K562 (cell line): ENCODE results near the gene CDS1. TPM values are rescaled to one million over a fixed set of nuclear protein-coding genes. Genes with fewer than 3 reads are reported as not detected.

Source experiments
- ATAC-seq: fragments of 200-7000 bp; cut with Tn5 transposase; 3 replicates; pipeline ENCODE4 v1.9.1; 2020; ENCODE audit warnings: moderate library complexity
- BruUV-seq: library from RNA; stranded (reverse); fragments of 400-500 nt; replicated peaks from 2 replicates; lab custom pipeline; 2021; lab: Mats Ljungman, UMichigan
- CTCF ChIA-PET: fragments of 300-600 bp; formaldehyde crosslinking; extraction: SDS; loops from one replicate; lab custom pipeline; 2021; ENCODE audit warnings: low intra/inter-chr PET ratio; lab: Yijun Ruan, JAX
- POLR2A ChIA-PET: fragments of 300-600, 350-650 bp; sonication (Branson Sonifier 250); formaldehyde crosslinking; extraction: SDS; loops from one replicate; lab custom pipeline; 2021; ENCODE audit warnings: antibody characterized with exemption, inconsistent platforms; lab: Yijun Ruan, JAX
- DNase-seq, 4 experiments: peaks; one replicate each; pipeline versions ENCODE4 v3.0.0 to v3.0.0-alpha.2; 2011 to 2018; ENCODE audit warnings: low spot score in 3 of 4, mixed read lengths in 3 of 4; ENCODE audit errors: extremely low read depth in 1 of 4
- FAIRE-seq: peaks from 2 replicates; lab custom pipeline; 2011; peaks lifted over from hg19 to GRCh38; lab: Jason Lieb, UNC
- H2AFZ ChIP-seq: 2 replicates; pipeline ENCODE4 v1.6.0; 2011; ENCODE audit warnings: low read depth, low read length, control low read depth, inconsistent platforms
- H3K27ac ChIP-seq: fragments of 200-600 bp; 3 replicates; pipeline ENCODE4 v1.8.0; 2011; ENCODE audit warnings: low read depth, mild to moderate bottlenecking, control low read depth, inconsistent platforms, low read length, moderate library complexity, mixed read lengths; ENCODE audit errors: extremely low read depth
- H3K27me3 ChIP-seq, 2 experiments: fragments of 300-600 bp in 1 of 2; 2 replicates in 1 of 2; 3 replicates in 1 of 2; pipeline versions ENCODE4 v1.6.0 to v1.8.0; 2011; ENCODE audit warnings: inconsistent platforms in 2 of 2, low read length in 2 of 2, mild to moderate bottlenecking in 1 of 2, mixed read lengths in 1 of 2, moderate library complexity in 1 of 2; ENCODE audit not compliant: control insufficient read depth in 2 of 2, insufficient read depth in 2 of 2
- H3K36me3 ChIP-seq: fragments of 300-600 bp; 3 replicates; pipeline ENCODE4 v1.8.0; 2011; ENCODE audit warnings: mild to moderate bottlenecking, low read length, inconsistent platforms; ENCODE audit not compliant: control insufficient read depth, insufficient read depth
- H3K4me1 ChIP-seq, 2 experiments: fragments of 200-600 bp in 1 of 2; replicated peaks in 1 of 2; 2 replicates in 1 of 2; 3 replicates in 1 of 2; pipeline versions ENCODE4 v1.5.1 to v1.8.0; 2011; ENCODE audit warnings: inconsistent platforms in 2 of 2, low read length in 2 of 2, mild to moderate bottlenecking in 1 of 2, mixed read lengths in 1 of 2, moderate library complexity in 1 of 2; ENCODE audit not compliant: control insufficient read depth in 2 of 2, insufficient read depth in 2 of 2
- H3K4me2 ChIP-seq: 2 replicates; pipeline ENCODE4 v1.6.1; 2011; ENCODE audit warnings: low read length, control low read depth, inconsistent platforms, mixed read lengths; ENCODE audit not compliant: insufficient read depth
- H3K4me3 ChIP-seq: fragments of 200-600 bp; sonication (generic), shearing (Covaris generic); 2 replicates; pipeline ENCODE4 v1.5.1; 2016; ENCODE audit warnings: control low read depth, inconsistent platforms
- H3K79me2 ChIP-seq: fragments of 200-600 bp; 3 replicates; pipeline ENCODE4 v1.8.0; 2011; ENCODE audit warnings: low read length, inconsistent platforms; ENCODE audit not compliant: control insufficient read depth, insufficient read depth
- H3K9ac ChIP-seq, 2 experiments: 2 replicates each; pipeline versions ENCODE4 v1.6.0 to v1.6.1; 2011; ENCODE audit warnings: low read depth in 2 of 2, low read length in 2 of 2, control low read depth in 1 of 2, inconsistent platforms in 1 of 2, mild to moderate bottlenecking in 1 of 2, mixed read lengths in 1 of 2; ENCODE audit not compliant: insufficient read depth in 1 of 2
- H3K9me1 ChIP-seq: one replicate; pipeline ENCODE4 v1.6.0; 2011; ENCODE audit warnings: inconsistent platforms, mild to moderate bottlenecking, low read length, moderate library complexity; ENCODE audit not compliant: control insufficient read depth, insufficient read depth
- H3K9me3 ChIP-seq: replicated peaks from 2 replicates; pipeline ENCODE4 v1.5.1; 2011; ENCODE audit warnings: low read depth, low read length, inconsistent platforms; ENCODE audit not compliant: control insufficient read depth, insufficient read depth
- H4K20me1 ChIP-seq: replicated peaks from 2 replicates; pipeline ENCODE4 v1.6.1; 2011; ENCODE audit warnings: low read length, inconsistent platforms, mixed read lengths; ENCODE audit not compliant: control insufficient read depth, insufficient read depth
- BACH1 ChIP-seq: fragments of 200-800 bp; sonication (Bioruptor generic); IDR thresholded peaks from 2 replicates; pipeline ENCODE4 v1.6.1; 2016; ENCODE audit warnings: missing genetic modification characterization, missing compliant biosample characterization
- CREB3 ChIP-seq: fragments of 450-650 bp; conservative IDR thresholded peaks from 2 replicates; pipeline ENCODE4 v1.6.1; 2016; ENCODE audit warnings: missing genetic modification characterization, low read depth, mild to moderate bottlenecking, missing compliant biosample characterization, moderate library complexity
- CTBP1 ChIP-seq: fragments of 450-650 bp; IDR thresholded peaks from 2 replicates; pipeline ENCODE4 v1.6.1; 2016; ENCODE audit warnings: borderline replicate concordance
- ESRRA ChIP-seq: fragments of 450-650 bp; IDR thresholded peaks from 2 replicates; pipeline ENCODE4 v1.6.1; 2014; ENCODE audit warnings: low read depth, mild to moderate bottlenecking, moderate library complexity, borderline replicate concordance
- ETV6 ChIP-seq, 3 experiments: fragments of 150-350 bp in 1 of 3; sonication (generic) in 1 of 3; formaldehyde crosslinking in 1 of 3; IDR thresholded peaks; 2 replicates each; pipeline versions ENCODE4 v1.6.1 to v1.8.0; 2014 to 2022; ENCODE audit warnings: borderline replicate concordance in 2 of 3, low read depth in 2 of 3, antibody characterized with exemption in 1 of 3, low read length in 1 of 3, mild to moderate bottlenecking in 1 of 3, missing genetic modification reagents in 1 of 3
- HDAC3 ChIP-seq: fragments of 450-650 bp; IDR thresholded peaks from 2 replicates; pipeline ENCODE4 v1.6.1; 2018; ENCODE audit warnings: borderline replicate concordance, mild to moderate bottlenecking, moderate library complexity; ENCODE audit not compliant: partially characterized antibody
- MEF2A ChIP-seq: IDR thresholded peaks from 2 replicates; pipeline ENCODE4 v1.6.1; 2011; ENCODE audit warnings: low read depth, mild to moderate bottlenecking, low read length, moderate library complexity; ENCODE audit not compliant: control insufficient read depth
- MEF2D ChIP-seq: conservative IDR thresholded peaks from 2 replicates; pipeline ENCODE4 v1.6.1; 2016; ENCODE audit warnings: low read depth, missing genetic modification characterization, missing compliant biosample characterization
- PBX2 ChIP-seq, 2 experiments: IDR thresholded peaks in 1 of 2; conservative IDR thresholded peaks in 1 of 2; 2 replicates each; pipeline ENCODE4 v1.6.1; 2016; ENCODE audit warnings: low read depth in 2 of 2, mild to moderate bottlenecking in 1 of 2, missing compliant biosample characterization in 1 of 2, missing genetic modification characterization in 1 of 2, moderate library complexity in 1 of 2
- RAD21 ChIP-seq, 2 experiments: fragments of 250-450 bp in 1 of 2; fragments of 450-650 bp in 1 of 2; sonication (Bioruptor Pico) in 1 of 2; formaldehyde crosslinking in 1 of 2; IDR thresholded peaks in 1 of 2; conservative IDR thresholded peaks in 1 of 2; 2 replicates each; pipeline versions ENCODE4 v1.4.0 to v1.8.0; 2020 to 2022; ENCODE audit warnings: mild to moderate bottlenecking in 2 of 2, moderate library complexity in 1 of 2
- SRF ChIP-seq, 2 experiments: fragments of 250-450, 450-650 bp in 1 of 2; sonication (Bioruptor Pico) in 1 of 2; sonication (generic) in 1 of 2; formaldehyde crosslinking; IDR thresholded peaks; 2 replicates each; pipeline versions ENCODE4 v1.5.0 to v1.5.1; 2020 to 2022; ENCODE audit warnings: mild to moderate bottlenecking in 1 of 2, missing genetic modification reagents in 1 of 2
- TEAD1 ChIP-seq, 2 experiments: fragments of 450-650 bp in 1 of 2; sonication (generic) in 1 of 2; formaldehyde crosslinking; IDR thresholded peaks; 2 replicates each; pipeline versions ENCODE4 v1.4.0 to v1.8.0; 2020 to 2022; ENCODE audit warnings: mild to moderate bottlenecking in 2 of 2, missing genetic modification reagents in 1 of 2
- TEAD4 ChIP-seq, 2 experiments: sonication (generic) in 1 of 2; formaldehyde crosslinking in 1 of 2; IDR thresholded peaks; 2 replicates each; pipeline versions ENCODE4 v1.6.1 to v1.8.0; 2012 to 2022; ENCODE audit warnings: borderline replicate concordance in 1 of 2, inconsistent platforms in 1 of 2, low read length in 1 of 2, mild to moderate bottlenecking in 1 of 2, missing genetic modification reagents in 1 of 2
- TSC22D4 ChIP-seq: fragments of 450-650 bp; IDR thresholded peaks from 2 replicates; pipeline ENCODE4 v1.6.1; 2016; ENCODE audit warnings: missing genetic modification characterization, missing biosample characterization, control low read depth
- WGBS: fragments of 100-300 bp; shearing (Covaris generic); methylation state at CpG from one replicate; pipeline ENCODE4 v1.1.6; 2016; ENCODE audit warnings: low coverage, mixed read lengths; ENCODE audit not compliant: insufficient coverage; ENCODE audit errors: missing lambda C conversion rate; 5-methylcytosine and 5-hydroxymethylcytosine counted together
- in situ Hi-C: fragments of 300-500 bp; cut with MboI; formaldehyde crosslinking; loops from 4 replicates; pipeline ENCODE4 v1.15.0; 2018; ENCODE audit warnings: inconsistent platforms, mixed read lengths
- intact Hi-C: fragments of 100-400 bp; cut with micrococcal nuclease; formaldehyde crosslinking; loops from 2 replicates; pipeline ENCODE4 v1.14.2; 2022
- polyA plus RNA-seq, 8 experiments: library from polyadenylated mRNA; depleted of rRNA in 4 of 8; stranded (reverse) in 5 of 8; unstranded in 3 of 8; fragments of >200 nt; fragmentation: Nextera tagmentation in 2 of 8; fragmentation: Illumina TruSeq in 1 of 8; extraction: Ambion mirVana in 2 of 8; extraction: Trizol in 1 of 8; gene quantifications; 2 replicates each; pipeline versions ENCODE4 v1.2.1 to v1.2.3, GENCODE V29; 2011 to 2014; ENCODE audit warnings: inconsistent platforms in 1 of 8, missing spikeins in 1 of 8
- total RNA-seq, 7 experiments: library from RNA; depleted of rRNA in 6 of 7; stranded (reverse); fragments of >200 nt in 6 of 7; fragmentation: Illumina TruSeq in 2 of 7; extraction: Trizol in 2 of 7; gene quantifications; 2 replicates each; pipeline versions ENCODE4 v1.2.1 to v1.2.3, GENCODE V29; 2011 to 2021; ENCODE audit warnings: low replicate concordance in 1 of 7

The CDS1 gene
- total and polyA plus RNA-seq, 9 of the 15 experiments (the other 6 are each of a cell fraction or from before 2014, with no cell fraction given), result 0.04 to 0.42 (median 0.15) TPM

GRCh38 chr4:84681486-84682274 lies 98.8 kb downstream of the CDS1 start:
- no peaks in the 10 kb centered on the region for H3K9me1 ChIP-seq
- H3K36me3 ChIP-seq, result no peaks in the 10 kb centered on the region
- BruUV-seq, result no TSS peak
- no peak overlapping the region for H3K4me2 ChIP-seq
- H3K79me2 ChIP-seq, result no peaks in the 10 kb centered on the region
- peaks cover 0 to 14% of the 10 kb centered on the region in 2 experiments; a peak in 4 of 5 replicates for H3K4me1 ChIP-seq
- DNase-seq (peak in 2 of 4 experiments; percentile 10 to 49), ATAC-seq (peak; percentile 76), FAIRE-seq (peak; percentile 29)
- no peak overlapping the region for H3K4me3 ChIP-seq
- H2AFZ ChIP-seq, result peak overlapping the region; percentile 3; the same call in 1 of the 2 replicates
- no peak overlapping the region; the same call in 2 of the 3 replicates for H3K27ac ChIP-seq
- intact Hi-C loops, result no loop called here
- no peaks in the 10 kb centered on the region for H4K20me1 ChIP-seq
- 7% methylated on average over 2 of the region's 2 CpGs for whole genome bisulfite sequencing
- ChIA-PET POLR2A (no interaction called here), CTCF (no interaction called here)
- no peak overlapping the region for H3K9ac ChIP-seq
- in situ Hi-C loops, result no loop called here
- no peaks in the 10 kb centered on the region for H3K9me3 ChIP-seq
- H3K27me3 ChIP-seq, result no peaks in the 10 kb centered on the region
- TF ChIP-seq TEAD4 (IDR thresholded peaks at IDR 0.05; ENCODE audit: low read length) (peak; percentile 71; the same call in 1 of the 2 replicates), TEAD4 (CRISPR knock-in tag; IDR thresholded peaks at IDR 0.05; ENCODE audit: borderline replicate concordance) (no peak), CREB3 (tag) (no peak), SRF (CRISPR knock-in tag; IDR thresholded peaks at IDR 0.05) (peak in 1 of 2 experiments; percentile 83; a peak in 2 of 4 replicates), ETV6 (IDR thresholded peaks at IDR 0.05; ENCODE audit: borderline replicate concordance in 1 of 2, low read depth in 2 of 2, low read length in 1 of 2) (peak in 1 of 2 experiments; percentile 78; a peak in 1 of 4 replicates), ETV6 (CRISPR knock-in tag; IDR thresholded peaks at IDR 0.05; ENCODE audit: borderline replicate concordance) (no peak), RAD21 (CRISPR knock-in tag; conservative IDR thresholded peaks at IDR 0.05 in 1 of 2, IDR thresholded peaks at IDR 0.05 in 1 of 2) (peak in 1 of 2 experiments; percentile 11; a peak in 1 of 4 replicates), TSC22D4 (no peak), ESRRA (peak; percentile 59; the same call in 1 of the 2 replicates), MEF2A (peak; percentile 86; the same call in 1 of the 2 replicates), BACH1 (tag) (peak; percentile 14; the same call in 1 of the 2 replicates), TEAD1 (CRISPR knock-in tag; IDR thresholded peaks at IDR 0.05) (peak in 1 of 2 experiments; percentile 80; a peak in 2 of 4 replicates), MEF2D (peak; percentile 90), HDAC3 (no peak), CTBP1 (peak; percentile 34; the same call in 1 of the 2 replicates), PBX2 (CRISPR knock-in tag; IDR thresholded peaks at IDR 0.05; ENCODE audit: low read depth) (no peak), PBX2 (tag; conservative IDR thresholded peaks at IDR 0.05; ENCODE audit: low read depth) (no peak)
